Spleen (tissue), 11 donors: ENCODE results near the gene SLC23A2. TPM values are rescaled to one million over a fixed set of nuclear protein-coding genes. Genes with fewer than 3 reads are reported as not detected.
"Not testable (repeated sequence)": the region's sequence is repeated elsewhere in the genome, so short reads cannot be mapped to it uniquely, and the experiment has no call there.

Experiments
- DNase-seq: peaks from one replicate; pipeline ENCODE4 v3.0.0-alpha.2; 2020
- H3K27ac ChIP-seq, 8 donors: fragments of 200-600 bp; sonication (generic) in 7 of 8; 1 replicate in 4 of 8; 2 replicates in 4 of 8; pipeline versions ENCODE4 v1.5.0 to v1.8.0; 2016 to 2021; ENCODE audit warnings: inconsistent platforms in 4 of 8, mild to moderate bottlenecking in 4 of 8, moderate library complexity in 1 of 8
- H3K27me3 ChIP-seq, 7 donors: fragments of 200-600 bp; sonication (generic) in 6 of 7; replicated peaks in 1 of 7; 1 replicate in 4 of 7; 2 replicates in 3 of 7; pipeline versions ENCODE4 v1.5.0 to v1.8.0; 2016 to 2021; ENCODE audit warnings: inconsistent platforms in 3 of 7, mild to moderate bottlenecking in 1 of 7
- H3K36me3 ChIP-seq, 6 donors: fragments of 200-600 bp; sonication (generic) in 5 of 6; 1 replicate in 4 of 6; 2 replicates in 2 of 6; pipeline versions ENCODE4 v1.5.0 to v1.8.0; 2016 to 2021; ENCODE audit warnings: inconsistent platforms in 2 of 6
- H3K4me1 ChIP-seq, 6 donors: fragments of 200-600 bp; sonication (generic) in 5 of 6; 1 replicate in 3 of 6; 2 replicates in 3 of 6; pipeline versions ENCODE4 v1.5.0 to v1.8.0; 2016 to 2021; ENCODE audit warnings: inconsistent platforms in 3 of 6
- H3K4me3 ChIP-seq, 8 donors: fragments of 200-600 bp; sonication (generic) in 7 of 8; 1 replicate in 4 of 8; 2 replicates in 4 of 8; pipeline versions ENCODE4 v1.5.0 to v1.8.0; 2016 to 2021; ENCODE audit warnings: inconsistent platforms in 4 of 8, mild to moderate bottlenecking in 4 of 8, moderate library complexity in 2 of 8
- H3K9me3 ChIP-seq, 8 donors: fragments of 200-600 bp; sonication (generic) in 7 of 8; 1 replicate in 4 of 8; 2 replicates in 4 of 8; pipeline versions ENCODE4 v1.5.0 to v1.8.0; 2016 to 2021; ENCODE audit warnings: inconsistent platforms in 4 of 8
- CTCF ChIP-seq, 11 experiments: fragments of 200-600 bp in 7 of 11; fragments of 450-650 bp in 4 of 11; sonication (generic) in 4 of 11; IDR thresholded peaks in 8 of 11; conservative IDR thresholded peaks in 3 of 11; 1 replicate in 7 of 11; 2 replicates in 4 of 11; pipeline versions ENCODE4 v1.4.0 to v1.8.0; 2016 to 2021; ENCODE audit warnings: antibody characterized with exemption in 11 of 11, inconsistent platforms in 4 of 11, mild to moderate bottlenecking in 1 of 11
- POLR2A ChIP-seq, 3 donors: fragments of 450-650 bp; IDR thresholded peaks; one replicate each; pipeline ENCODE4 v1.5.1; 2017; ENCODE audit warnings: antibody characterized with exemption in 3 of 3, mild to moderate bottlenecking in 1 of 3
- POLR2AphosphoS5 ChIP-seq, 3 donors: sonication (generic); formaldehyde crosslinking; IDR thresholded peaks; one replicate each; pipeline ENCODE4 v1.5.1; 2017; ENCODE audit warnings: antibody characterized with exemption in 3 of 3
- WGBS, 5 donors: extraction: QIAGEN DNeasy Blood & Tissue Kit in 3 of 5; methylation state at CpG; one replicate each; pipeline versions ENCODE4 v1.1.5 to v1.1.7; 2013 to 2018; 5-methylcytosine and 5-hydroxymethylcytosine counted together
- intact Hi-C: fragments of 100-400 bp; cut with DNase I; formaldehyde crosslinking; loops from one replicate; pipeline ENCODE4 v1.15.0; 2023; ENCODE audit warnings: low total_unique reads
- polyA plus RNA-seq, 3 donors: library from polyadenylated mRNA; stranded (reverse); fragments of 200-250 nt; gene quantifications; one replicate each; pipeline ENCODE4 v1.2.1, GENCODE V29; 2013
- total RNA-seq, 7 donors: library from RNA; depleted of rRNA in 3 of 7; stranded (reverse); fragments of >200 nt in 3 of 7; fragmentation: NEBNext Ultra II Directional in 4 of 7; extraction: Animal tissue kit (Norgen Biotek cat#: 25700) in 4 of 7; gene quantifications; one replicate each; pipeline versions ENCODE4 v1.1.0 to v1.2.1, GENCODE V29; 2016 to 2021
- donor health status: healthy with polysubstance abuse.
- donor health status: DM: no; HTN: no; CAD: no; lungs with moderate emphysema.
- donor health status: DM: no; HTN: no; CAD: no.
- donor health status: Bipolar disorder and iron deficiency.
- donor health status: healthy.
- donor health status: DM: no; HTN: no; CAD: no.
- donor health status: DM: yes; HTN: yes; CAD: no.

Gene SLC23A2
- total and polyA plus RNA-seq, 10 donors = 5.1 to 72.0 (median 45.8) TPM

- no peak overlapping the region for H3K4me3 ChIP-seq
- H3K4me1 ChIP-seq = peaks cover 0 to 40% (median 4%) of the 10 kb centered on the region in 6 donors
- no peak for DNase-seq
- TF ChIP-seq POLR2AphosphoS5 (IDR thresholded peaks at IDR 0.05) (no peak), CTCF (IDR thresholded peaks at IDR 0.05 in 8 of 11, conservative IDR thresholded peaks at IDR 0.05 in 3 of 11) (no peak), POLR2A (IDR thresholded peaks at IDR 0.05) (no peak)
- no peaks in the 10 kb centered on the region for H3K27me3 ChIP-seq
- H3K9me3 ChIP-seq = no peaks in the 10 kb centered on the region
- intact Hi-C loops = no loop called here
- H3K27ac ChIP-seq = peak overlapping the region in 1 of 8 donors; percentile 36
- H3K36me3 ChIP-seq = peaks cover 0 to 66% (median 7%) of the 10 kb centered on the region in 6 donors
- WGBS, 5 donors = 96 to 100% (median 100%) methylated on average over 2 of the region's 2 CpGs
These were observed 76.9 kb downstream of the SLC23A2 start for GRCh38 chr20:4924446-4924845.

- Histone ChIP-seq H3K4me3 (no peak overlapping the region), H3K36me3 (peaks cover 0 to 66% (median 4%) of the 10 kb centered on the region in 6 donors), H3K27me3 (no peaks in the 10 kb centered on the region), H3K4me1 (peaks cover 0 to 44% (median 6%) of the 10 kb centered on the region in 6 donors), H3K27ac (peak overlapping the region in 1 of 8 donors; percentile 36), H3K9me3 (no peaks in the 10 kb centered on the region)
- 91 to 98% (median 95%) methylated on average over 6 of the region's 6 CpGs for WGBS, 5 donors
- no peak for DNase-seq
- TF ChIP-seq CTCF (IDR thresholded peaks at IDR 0.05 in 8 of 11, conservative IDR thresholded peaks at IDR 0.05 in 3 of 11) = no peak
- no peak for TF ChIP-seq POLR2AphosphoS5 (IDR thresholded peaks at IDR 0.05)
- TF ChIP-seq POLR2A (IDR thresholded peaks at IDR 0.05) = no peak
- intact Hi-C loops = no loop called here
These were observed 77.3 kb downstream of the SLC23A2 start for GRCh38 chr20:4924032-4924431.

- WGBS, 5 donors = 76 to 84% (median 81%) methylated on average over 4 of the region's 4 CpGs
- peak overlapping the region in 5 of 8 donors; percentile 5 to 65 (median 46) for H3K27ac ChIP-seq
- H3K36me3 ChIP-seq = peaks cover 0 to 49% (median 0%) of the 10 kb centered on the region in 6 donors
- no peak for DNase-seq
- H3K4me3 ChIP-seq = no peak overlapping the region
- TF ChIP-seq POLR2A (IDR thresholded peaks at IDR 0.05) (no peak), POLR2AphosphoS5 (IDR thresholded peaks at IDR 0.05) (no peak), CTCF (IDR thresholded peaks at IDR 0.05 in 8 of 11, conservative IDR thresholded peaks at IDR 0.05 in 3 of 11) (no peak)
- H3K9me3 ChIP-seq = no peaks in the 10 kb centered on the region
- H3K27me3 ChIP-seq = no peaks in the 10 kb centered on the region
- peaks cover 0 to 61% (median 15%) of the 10 kb centered on the region in 6 donors for H3K4me1 ChIP-seq
- intact Hi-C loops = no loop called here
These were observed 79.1 kb downstream of the SLC23A2 start for GRCh38 chr20:4922186-4922585.

- H3K27me3 ChIP-seq, DNase-seq, H3K9me3 ChIP-seq, H3K4me3 ChIP-seq, intact Hi-C loops: not testable (repeated sequence)
- Histone ChIP-seq H3K27ac (peak overlapping the region in 4 of 8 donors; percentile 5 to 57 (median 36)), H3K36me3 (peaks cover 0 to 44% (median 0%) of the 10 kb centered on the region in 6 donors), H3K4me1 (peaks cover 0 to 53% (median 12%) of the 10 kb centered on the region in 6 donors)
- WGBS, 5 donors = 68 to 86% (median 77%) methylated on average over 2 of the region's 2 CpGs
These were observed 80.0 kb downstream of the SLC23A2 start for GRCh38 chr20:4921271-4921670.
